Prostate gland (tissue), 2 donors: ENCODE results near the gene ST6GALNAC4. TPM values are rescaled to one million over a fixed set of nuclear protein-coding genes. Genes with fewer than 3 reads are reported as not detected.

Experiments used
- DNase-seq: peaks from one replicate; pipeline ENCODE4 v3.0.0-alpha.2; 2019; ENCODE audit warnings: low spot score
- H3K27ac ChIP-seq, 2 donors: fragments of 200-600 bp; sonication (generic); 2 replicates each; pipeline ENCODE4 v1.5.1; 2017 to 2019
- H3K27me3 ChIP-seq: fragments of 200-600 bp; sonication (generic); replicated peaks from 2 replicates; pipeline ENCODE4 v1.5.1; 2019; ENCODE audit not compliant: insufficient read depth
- H3K36me3 ChIP-seq, 2 donors: fragments of 200-600 bp; sonication (generic); 1 replicate in 1 of 2; 2 replicates in 1 of 2; pipeline versions ENCODE4 v1.5.1 to v1.8.1; 2017 to 2019
- H3K4me1 ChIP-seq: fragments of 200-600 bp; sonication (generic); replicated peaks from 2 replicates; pipeline ENCODE4 v1.5.1; 2019
- H3K4me3 ChIP-seq, 2 donors: fragments of 200-600 bp; sonication (generic); 2 replicates each; pipeline ENCODE4 v1.5.1; 2017 to 2019
- H3K9me3 ChIP-seq: fragments of 200-600 bp; sonication (generic); 2 replicates; pipeline ENCODE4 v1.5.1; 2017
- POLR2A ChIP-seq: fragments of 450-650 bp; IDR thresholded peaks from one replicate; pipeline ENCODE4 v1.6.1; 2016; ENCODE audit warnings: antibody characterized with exemption, mild to moderate bottlenecking
- POLR2AphosphoS5 ChIP-seq: sonication (generic); formaldehyde crosslinking; IDR thresholded peaks from one replicate; pipeline ENCODE4 v1.6.1; 2017; ENCODE audit warnings: antibody characterized with exemption
- WGBS: methylation state at CpG from one replicate; pipeline ENCODE4 v1.1.5; 2018; 5-methylcytosine and 5-hydroxymethylcytosine counted together
- intact Hi-C: fragments of 100-400 bp; cut with DNase I; formaldehyde crosslinking; loops from one replicate; pipeline ENCODE4 v1.14.2; 2022
- total RNA-seq, 2 donors: library from RNA; depleted of rRNA; stranded (reverse); fragments of >200 nt; gene quantifications; one replicate each; pipeline ENCODE4 v1.1.0, GENCODE V29; 2016
- TF ChIP-seq, protein P1 (sequence below), 4 experiments: fragments of 200-600 bp in 2 of 4; fragments of 450-650 bp in 2 of 4; sonication (generic) in 2 of 4; IDR thresholded peaks; 1 replicate in 3 of 4; 2 replicates in 1 of 4; pipeline ENCODE4 v1.5.1; 2016 to 2019; ENCODE audit warnings: antibody characterized with exemption in 4 of 4, mild to moderate bottlenecking in 2 of 4, moderate library complexity in 2 of 4

ST6GALNAC4 gene
- total RNA-seq, 2 donors from 2014 or later = 21.8 to 47.0 TPM

DNA sequence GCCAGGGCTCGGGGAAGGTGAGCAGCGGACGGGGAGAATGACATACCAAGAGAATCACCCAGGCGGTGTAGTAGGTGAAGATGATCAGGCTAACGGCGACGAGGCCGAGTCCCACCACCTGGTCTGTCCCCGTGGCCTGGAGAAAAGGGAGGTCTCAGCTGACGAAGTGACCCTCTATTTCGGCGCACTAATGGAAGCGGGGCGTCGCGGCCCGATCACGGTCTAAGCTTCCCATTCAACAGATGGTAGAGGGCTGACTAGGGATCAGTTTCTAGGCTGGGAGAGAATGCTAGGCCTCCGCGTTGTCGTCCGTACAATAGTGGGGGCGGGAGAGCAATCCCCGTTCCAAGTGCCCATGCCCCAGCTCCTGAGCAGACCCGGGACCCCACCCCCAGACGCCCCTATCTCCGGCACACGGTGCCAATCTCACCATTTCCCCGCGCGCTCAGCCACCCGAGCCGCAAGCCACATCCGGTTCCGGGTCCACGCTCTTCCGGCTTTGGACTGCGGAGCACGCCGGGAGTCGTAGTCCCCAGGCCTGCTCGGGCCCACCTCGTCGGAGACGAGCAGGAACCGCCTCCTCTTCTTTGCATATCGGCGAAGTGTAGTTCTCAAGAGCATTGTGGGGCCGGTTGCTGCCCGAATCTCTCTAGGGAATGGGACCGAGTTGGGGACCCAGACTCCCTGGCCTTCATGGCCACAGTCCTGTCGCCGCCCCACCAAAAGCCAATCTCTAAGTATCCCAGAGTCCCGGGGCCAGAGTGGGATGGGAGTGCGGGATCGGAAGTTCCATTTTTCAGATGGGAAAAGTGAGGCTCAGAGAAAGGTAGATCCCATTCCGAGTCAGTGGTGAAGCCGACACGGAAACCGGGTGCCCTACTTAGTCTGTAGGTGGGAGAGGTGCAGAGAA is 20.8 kb upstream of the ST6GALNAC4 start, which contains the start of gene DPM2:
Gene DPM2, minus strand, starts transcription at position 467 of the 910 bp plus-strand sequence. Its CDS starts 34 bp downstream, at position 433.
- Histone ChIP-seq H3K4me1 (peaks cover 9% of the 10 kb centered on the region), H3K9me3 (no peaks in the 10 kb centered on the region), H3K4me3 (peak within 1 kb of the TSS; percentile 50 to 66), H3K27ac (peak within 1 kb of the TSS; percentile 36 to 47), H3K27me3 (no peaks in the 10 kb centered on the region), H3K36me3 (peaks cover 0 to 9% of the 10 kb centered on the region in 2 donors)
- peak; percentile 42 for TF ChIP-seq POLR2A
- TF ChIP-seq, protein P1, sequence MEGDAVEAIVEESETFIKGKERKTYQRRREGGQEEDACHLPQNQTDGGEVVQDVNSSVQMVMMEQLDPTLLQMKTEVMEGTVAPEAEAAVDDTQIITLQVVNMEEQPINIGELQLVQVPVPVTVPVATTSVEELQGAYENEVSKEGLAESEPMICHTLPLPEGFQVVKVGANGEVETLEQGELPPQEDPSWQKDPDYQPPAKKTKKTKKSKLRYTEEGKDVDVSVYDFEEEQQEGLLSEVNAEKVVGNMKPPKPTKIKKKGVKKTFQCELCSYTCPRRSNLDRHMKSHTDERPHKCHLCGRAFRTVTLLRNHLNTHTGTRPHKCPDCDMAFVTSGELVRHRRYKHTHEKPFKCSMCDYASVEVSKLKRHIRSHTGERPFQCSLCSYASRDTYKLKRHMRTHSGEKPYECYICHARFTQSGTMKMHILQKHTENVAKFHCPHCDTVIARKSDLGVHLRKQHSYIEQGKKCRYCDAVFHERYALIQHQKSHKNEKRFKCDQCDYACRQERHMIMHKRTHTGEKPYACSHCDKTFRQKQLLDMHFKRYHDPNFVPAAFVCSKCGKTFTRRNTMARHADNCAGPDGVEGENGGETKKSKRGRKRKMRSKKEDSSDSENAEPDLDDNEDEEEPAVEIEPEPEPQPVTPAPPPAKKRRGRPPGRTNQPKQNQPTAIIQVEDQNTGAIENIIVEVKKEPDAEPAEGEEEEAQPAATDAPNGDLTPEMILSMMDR (IDR thresholded peaks at IDR 0.05) = no peak
- TF ChIP-seq POLR2AphosphoS5 = peak; percentile 93
- peak; percentile 70 for DNase-seq
- 3% methylated on average over 56 of the region's 60 CpGs for WGBS
- intact Hi-C loops = no loop called here

DNA sequence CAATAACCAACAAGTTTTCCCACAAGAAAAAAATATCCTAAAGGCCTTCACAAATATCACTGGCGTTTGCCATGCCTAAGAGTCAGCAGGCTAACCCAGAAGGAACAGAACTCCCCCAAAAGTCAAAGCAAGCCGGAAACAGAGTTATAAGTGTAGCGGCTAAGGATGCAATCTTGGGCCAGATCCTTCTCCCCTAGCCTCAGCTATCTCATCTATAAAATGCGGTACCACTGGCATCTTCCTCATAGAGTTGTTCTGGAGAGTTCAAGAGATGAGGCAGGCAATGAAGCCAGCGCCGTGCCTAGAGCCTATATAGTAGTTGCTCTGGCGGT is 20.2 kb upstream of the ST6GALNAC4 start:
- Histone ChIP-seq H3K4me3 (peak overlapping the region; percentile 50 to 66), H3K36me3 (peaks cover 0 to 9% of the 10 kb centered on the region in 2 donors), H3K9me3 (no peaks in the 10 kb centered on the region), H3K27ac (peak overlapping the region; percentile 36 to 47), H3K4me1 (peaks cover 9% of the 10 kb centered on the region), H3K27me3 (no peaks in the 10 kb centered on the region)
- whole genome bisulfite sequencing = 12% methylated on average over 7 of the region's 7 CpGs
- intact Hi-C loops = no loop called here
- no peak for DNase-seq
- no peak for TF ChIP-seq POLR2A
- no peak for TF ChIP-seq POLR2AphosphoS5
- TF ChIP-seq, protein P1 (IDR thresholded peaks at IDR 0.05) = no peak

DNA sequence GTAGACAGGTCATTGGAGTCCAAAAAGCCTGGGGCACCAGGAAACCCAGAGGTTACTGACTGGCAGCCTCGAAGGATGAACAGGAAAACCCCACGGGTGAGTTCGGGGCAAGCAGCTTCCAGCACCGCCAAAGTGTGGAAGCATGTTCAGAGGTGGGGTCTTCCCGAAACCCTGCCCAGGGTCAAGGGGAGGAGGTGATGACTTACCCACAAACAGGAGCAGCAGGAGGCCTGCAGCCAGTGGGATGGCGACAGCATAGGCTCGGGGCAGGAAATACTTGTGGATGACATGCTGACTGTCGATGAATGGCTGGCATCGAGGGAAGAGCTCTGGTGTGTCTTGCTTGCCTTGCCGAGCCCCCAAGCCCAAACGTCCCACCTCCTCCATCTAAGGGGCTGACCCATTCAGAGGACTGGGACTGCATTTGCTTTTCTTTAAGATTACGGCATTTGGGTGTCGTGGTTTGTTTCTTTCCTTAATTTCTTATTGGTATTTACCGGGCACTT is 19.6 kb upstream of the ST6GALNAC4 start:
- TF ChIP-seq POLR2A = no peak
- no peak for DNase-seq
- H3K4me1 ChIP-seq = peaks cover 9% of the 10 kb centered on the region
- H3K27ac ChIP-seq = no peak overlapping the region
- peaks cover 0 to 6% of the 10 kb centered on the region in 2 donors for H3K36me3 ChIP-seq
- intact Hi-C loops = no loop called here
- 73% methylated on average over 14 of the region's 14 CpGs for WGBS
- no peaks in the 10 kb centered on the region for H3K27me3 ChIP-seq
- H3K4me3 ChIP-seq = peak overlapping the region in 1 of 2 donors; percentile 50
- H3K9me3 ChIP-seq = no peaks in the 10 kb centered on the region

DNA sequence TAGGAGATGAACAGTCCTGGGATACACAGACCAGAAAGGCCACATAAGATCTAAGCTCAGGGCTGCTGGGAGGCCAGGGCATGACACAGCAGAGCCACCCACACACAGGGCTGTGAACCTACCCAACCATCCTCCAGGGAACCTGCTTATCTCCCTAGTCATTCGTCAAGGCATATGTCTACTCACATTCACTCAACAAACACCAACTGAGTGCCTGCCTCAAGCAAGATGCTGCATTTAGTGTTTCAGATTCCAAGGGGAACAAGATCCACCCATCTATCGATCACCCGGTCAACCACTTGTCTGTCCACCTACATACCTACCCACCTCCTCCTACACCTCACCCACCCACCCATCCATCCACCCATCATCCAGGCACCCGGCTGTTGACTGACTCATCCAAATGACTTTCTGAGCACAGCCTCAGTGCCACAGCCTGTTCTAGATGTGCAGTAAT is 19.0 kb upstream of the ST6GALNAC4 start:
- DNase-seq = no peak
- peaks cover 0 to 6% of the 10 kb centered on the region in 2 donors for H3K36me3 ChIP-seq
- H3K27ac ChIP-seq = no peak overlapping the region
- WGBS = 81% methylated on average over 4 of the region's 4 CpGs
- no peaks in the 10 kb centered on the region for H3K9me3 ChIP-seq
- no peak overlapping the region for H3K4me3 ChIP-seq
- intact Hi-C loops = no loop called here
- TF ChIP-seq, protein P1 (IDR thresholded peaks at IDR 0.05) = no peak
- TF ChIP-seq POLR2A (no peak), POLR2AphosphoS5 (no peak)
- H3K4me1 ChIP-seq = peaks cover 9% of the 10 kb centered on the region
- H3K27me3 ChIP-seq = no peaks in the 10 kb centered on the region

DNA sequence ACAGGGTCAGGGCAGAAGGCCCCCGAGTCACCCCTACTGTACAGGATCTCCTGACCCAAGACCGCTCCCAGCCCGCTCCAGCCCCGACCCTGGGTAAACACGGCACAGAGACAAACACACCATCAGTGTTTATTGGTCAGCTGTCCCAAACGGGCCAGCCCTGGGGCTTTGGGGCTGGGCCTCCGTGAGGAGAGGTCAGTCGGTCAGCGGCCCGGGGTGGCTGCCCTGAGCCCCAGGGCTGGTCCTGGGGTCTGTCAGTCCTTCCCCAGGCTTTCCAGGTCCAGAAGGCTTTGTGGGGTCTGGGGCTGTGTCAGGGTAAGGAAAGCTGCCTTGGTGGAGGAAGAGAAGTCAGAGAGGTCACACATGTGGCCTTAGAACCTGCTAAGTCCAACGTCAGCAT is 18.1 kb upstream of the ST6GALNAC4 start:
- Histone ChIP-seq H3K4me3 (no peak overlapping the region), H3K27me3 (no peaks in the 10 kb centered on the region), H3K27ac (no peak overlapping the region), H3K9me3 (no peaks in the 10 kb centered on the region), H3K36me3 (peaks cover 0 to 6% of the 10 kb centered on the region in 2 donors), H3K4me1 (peaks cover 9% of the 10 kb centered on the region)
- intact Hi-C loops = no loop called here
- TF ChIP-seq, protein P1 (IDR thresholded peaks at IDR 0.05) = no peak
- TF ChIP-seq POLR2AphosphoS5 = no peak
- TF ChIP-seq POLR2A = no peak
- WGBS = 65% methylated on average over 11 of the region's 11 CpGs
- no peak for DNase-seq
